ELF-1 (cell line): ENCODE results near the gene OR4F15.

Source experiments
- DNase-seq: peaks from one replicate; pipeline ENCODE4 v3.0.0-alpha.2; 2016; ENCODE audit warnings: low read depth, low spot score

The OR4F15 gene

GRCh38 chr15:101804375-101804774 lies 7.6 kb upstream of the OR4F15 start:
- DNase-seq: no peak

DNA sequence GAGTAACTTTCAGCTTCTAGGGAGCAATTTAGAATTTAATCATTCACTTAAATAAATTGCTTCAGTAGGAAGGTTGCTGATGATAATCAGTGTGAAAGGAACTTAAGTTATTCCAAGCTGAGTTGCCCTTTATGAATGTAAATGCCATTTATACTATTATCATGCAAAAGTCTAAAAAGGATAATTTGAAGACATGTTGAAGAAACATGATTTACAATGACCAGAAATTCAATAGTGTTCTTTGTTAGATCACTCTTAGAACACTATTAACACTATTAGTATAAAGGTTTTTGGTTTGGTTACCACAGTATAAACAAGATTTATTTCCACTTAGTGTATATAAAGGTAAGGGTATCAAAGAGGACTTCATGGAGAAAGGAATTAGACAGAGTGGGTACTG lies 7.1 kb upstream of the OR4F15 start:
- no peak for DNase-seq

DNA sequence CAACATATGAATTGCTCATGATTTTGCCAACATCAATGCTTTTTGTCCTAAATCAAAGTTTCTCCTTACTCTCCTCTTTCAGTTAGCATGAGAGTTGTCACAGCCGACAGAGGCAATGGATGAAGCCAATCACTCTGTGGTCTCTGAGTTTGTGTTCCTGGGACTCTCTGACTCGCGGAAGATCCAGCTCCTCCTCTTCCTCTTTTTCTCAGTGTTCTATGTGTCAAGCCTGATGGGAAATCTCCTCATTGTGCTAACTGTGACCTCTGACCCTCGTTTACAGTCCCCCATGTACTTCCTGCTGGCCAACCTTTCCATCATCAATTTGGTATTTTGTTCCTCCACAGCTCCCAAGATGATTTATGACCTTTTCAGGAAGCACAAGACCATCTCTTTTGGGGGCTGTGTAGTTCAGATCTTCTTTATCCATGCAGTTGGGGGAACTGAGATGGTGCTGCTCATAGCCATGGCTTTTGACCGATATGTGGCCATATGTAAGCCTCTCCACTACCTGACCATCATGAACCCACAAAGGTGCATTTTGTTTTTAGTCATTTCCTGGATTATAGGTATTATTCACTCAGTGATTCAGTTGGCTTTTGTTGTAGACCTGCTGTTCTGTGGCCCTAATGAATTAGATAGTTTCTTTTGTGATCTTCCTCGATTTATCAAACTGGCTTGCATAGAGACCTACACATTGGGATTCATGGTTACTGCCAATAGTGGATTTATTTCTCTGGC lies 6.2 kb upstream of the OR4F15 start:
- DNase-seq: no peak

DNA sequence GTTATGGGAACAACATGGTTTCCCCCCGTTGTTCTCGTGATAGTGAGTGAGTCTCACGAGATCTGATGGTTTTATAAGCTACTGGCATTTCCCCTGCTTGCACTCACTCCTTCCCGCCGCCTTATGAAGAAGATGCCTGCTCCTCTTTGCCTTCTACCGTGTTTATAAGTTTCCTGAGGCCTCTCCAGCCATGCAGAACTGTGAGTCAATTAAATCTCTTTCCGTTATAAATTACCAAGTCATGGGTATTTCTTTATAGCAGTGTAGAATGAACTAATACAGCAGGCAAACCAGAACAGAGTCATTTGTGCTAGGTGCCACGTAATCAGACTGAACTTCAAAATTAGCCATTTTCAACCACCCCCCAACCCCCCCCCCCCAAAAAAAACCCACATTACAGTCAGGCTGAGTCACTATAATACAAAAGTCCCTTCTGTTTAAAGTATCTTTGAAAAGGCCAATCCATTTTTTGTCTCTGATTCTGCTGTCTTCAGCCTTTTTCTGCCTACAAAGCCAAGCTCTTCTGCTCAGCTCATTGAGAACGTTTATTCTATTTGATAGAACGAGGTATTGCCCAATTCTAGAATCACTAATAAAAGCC lies 4.6 kb upstream of the OR4F15 start:
- no peak for DNase-seq

DNA sequence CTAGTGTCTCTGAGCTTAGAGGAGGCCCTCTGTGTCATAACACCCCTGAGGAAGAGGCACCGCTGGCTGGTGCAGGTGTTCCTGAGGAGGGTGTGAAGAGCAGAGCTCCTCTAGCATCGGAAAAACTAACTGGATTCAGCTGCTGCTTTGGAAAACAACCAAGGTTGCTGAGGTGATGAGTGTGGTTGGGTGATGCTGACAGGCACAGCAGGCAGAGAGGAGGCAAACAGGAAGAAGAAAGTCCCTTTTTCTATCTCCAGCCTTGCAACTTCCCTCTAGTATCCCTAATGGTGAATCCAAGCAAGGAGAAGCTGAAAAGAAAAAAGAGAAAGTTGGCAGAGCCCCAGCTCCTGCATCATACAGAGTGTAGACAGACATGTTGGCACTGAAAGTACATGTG lies 3.8 kb upstream of the OR4F15 start:
- no peak for DNase-seq

DNA sequence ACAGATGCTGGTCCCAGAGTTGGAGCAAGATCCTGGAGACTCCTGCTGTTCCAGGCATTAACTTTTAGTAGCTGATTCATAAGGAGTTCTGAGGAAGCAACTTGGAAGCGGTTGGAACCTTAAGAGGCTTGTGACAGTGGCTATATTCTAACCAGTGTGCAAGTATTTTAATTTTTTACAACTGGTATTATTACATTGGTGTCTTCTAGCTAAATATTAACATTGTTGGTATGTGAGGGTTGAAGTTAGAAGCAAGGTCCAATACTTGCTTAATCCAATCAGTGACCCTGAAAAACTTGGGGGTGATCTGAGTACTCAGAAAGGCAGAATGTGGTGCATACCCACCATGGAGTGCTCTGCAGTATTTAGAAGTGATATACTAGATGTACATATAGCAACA lies 1.5 kb upstream of the OR4F15 start:
- no peak for DNase-seq

GRCh38 chr15:101810876-101811275 lies 1.1 kb upstream of the OR4F15 start:
- DNase-seq: no peak

- DNase-seq: no peak
Measured at GRCh38 chr15:101813803-101814534, 2.0 kb downstream of the OR4F15 start.

DNA sequence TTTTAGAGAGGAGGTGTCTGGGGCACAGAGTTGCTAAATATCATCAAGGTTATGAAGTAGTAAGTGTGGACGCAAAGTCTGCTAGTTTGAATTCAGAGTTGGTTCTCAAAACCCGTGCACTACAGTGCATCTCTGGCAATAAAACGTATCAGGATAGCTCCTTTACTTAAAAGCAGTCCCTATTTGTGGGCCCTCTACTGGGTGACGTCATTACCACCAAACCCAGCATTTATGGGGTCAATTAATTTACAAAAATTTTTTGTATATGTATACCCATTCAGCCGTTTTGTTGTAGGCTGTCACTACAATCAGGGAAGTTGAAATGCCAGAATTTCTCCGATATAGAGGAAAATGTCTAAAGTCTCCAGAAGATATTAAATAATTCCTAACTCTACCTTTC lies 8.8 kb downstream of the OR4F15 start:
- DNase-seq: no peak

DNA sequence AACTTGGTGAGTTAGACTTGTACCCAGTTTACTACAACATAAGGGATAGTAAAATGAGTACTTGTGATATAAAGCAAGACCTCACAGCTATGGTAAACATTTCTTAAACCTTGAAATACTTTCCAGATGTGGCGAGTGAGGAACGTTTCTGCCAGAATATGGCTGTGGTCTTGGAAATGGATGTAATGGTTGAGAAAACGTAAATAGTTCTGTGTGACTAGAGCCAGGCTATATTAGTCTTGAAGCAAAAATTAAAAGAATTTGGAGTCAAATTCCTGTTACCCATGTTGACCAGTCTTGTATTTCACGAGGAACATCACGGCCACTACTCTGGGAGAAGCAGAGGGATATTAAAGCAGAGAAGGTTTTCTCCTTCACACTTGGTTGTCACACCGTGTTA lies 15.3 kb downstream of the OR4F15 start:
- no peak for DNase-seq

- DNase-seq: no peak
Measured at GRCh38 chr15:101828774-101829173, 16.8 kb downstream of the OR4F15 start.

DNA sequence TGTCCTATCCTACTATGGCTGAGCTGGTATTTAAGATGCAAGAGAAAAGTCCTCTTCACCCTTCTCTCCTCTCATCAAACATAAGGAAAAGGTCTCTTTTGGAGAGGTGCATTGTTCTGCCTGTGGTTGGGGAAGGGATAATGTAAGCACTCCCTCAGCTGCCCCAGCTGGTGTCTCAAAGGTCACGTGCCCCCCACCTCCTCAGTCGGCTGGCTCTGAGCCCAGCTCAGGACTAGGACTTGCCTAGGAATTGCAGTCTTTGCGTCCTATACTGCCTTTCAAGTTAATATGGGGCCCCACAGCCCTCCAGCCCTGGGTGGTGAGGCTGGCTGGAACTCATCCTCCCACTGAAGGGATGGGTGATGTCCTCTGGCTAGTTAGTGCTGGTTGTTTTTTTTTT lies 29.7 kb downstream of the OR4F15 start:
- DNase-seq: no peak

- DNase-seq: no peak
Measured at GRCh38 chr15:101844916-101845315, 32.9 kb downstream of the OR4F15 start.

DNA sequence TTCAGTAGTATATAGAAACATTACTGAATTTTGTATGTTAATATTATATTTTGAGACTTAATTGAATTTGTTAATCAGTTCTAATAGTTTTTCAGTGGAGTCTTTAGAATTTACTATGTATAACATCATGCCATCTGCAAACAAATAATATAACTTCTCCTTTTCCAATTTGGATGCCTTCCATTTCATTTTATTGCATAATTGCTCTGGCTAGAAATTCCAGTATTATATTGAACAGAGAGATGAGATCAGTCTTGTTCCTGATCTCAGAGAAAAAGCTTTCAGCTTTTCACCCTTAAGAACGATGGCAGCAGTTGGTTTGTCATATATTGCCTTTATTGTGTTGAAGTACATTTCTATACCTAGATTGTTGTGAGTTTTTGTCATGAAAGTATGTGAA lies 40.4 kb downstream of the OR4F15 start:
- DNase-seq: no peak
